ENCODE measurements around the gene DTX2.

GRCh38 chr7:76506081-76506440 is 44.6 kb downstream of the DTX2 start:
- no peak for TF ChIP-seq CTCF (IDR thresholded peaks at IDR 0.05; ENCODE audit: low read depth, low read length, missing input control)
- TF ChIP-seq SP1 (IDR thresholded peaks at IDR 0.05), result no peak
- TF ChIP-seq HNF4A (conservative IDR thresholded peaks at IDR 0.05), result no peak
- no peak for TF ChIP-seq EGR1 (IDR thresholded peaks at IDR 0.05; ENCODE audit: low read depth in 2 of 2)
- no peak for TF ChIP-seq FOXA1 (IDR thresholded peaks at IDR 0.05)
- no peak for TF ChIP-seq GABPA (IDR thresholded peaks at IDR 0.05 in 1 of 2, conservative IDR thresholded peaks at IDR 0.05 in 1 of 2)
- TF ChIP-seq REST (IDR thresholded peaks at IDR 0.05), result no peak
- TF ChIP-seq JUND (IDR thresholded peaks at IDR 0.05), result no peak
- no peak for TF ChIP-seq RAD21 (IDR thresholded peaks at IDR 0.05)
- no peak for TF ChIP-seq MAX (IDR thresholded peaks at IDR 0.05)

Measured in liver (tissue), 3 donors.